GM21423 (cell line): ENCODE measurements around the gene WDR82.

ENCODE experiments used
- ATAC-seq: cut with Tn5 transposase; IDR thresholded peaks from one replicate; pipeline ENCODE4 v1.9.1; 2021; ENCODE audit warnings: mild to moderate bottlenecking, moderate library complexity; ENCODE audit not compliant: unreplicated experiment

Gene WDR82

DNA sequence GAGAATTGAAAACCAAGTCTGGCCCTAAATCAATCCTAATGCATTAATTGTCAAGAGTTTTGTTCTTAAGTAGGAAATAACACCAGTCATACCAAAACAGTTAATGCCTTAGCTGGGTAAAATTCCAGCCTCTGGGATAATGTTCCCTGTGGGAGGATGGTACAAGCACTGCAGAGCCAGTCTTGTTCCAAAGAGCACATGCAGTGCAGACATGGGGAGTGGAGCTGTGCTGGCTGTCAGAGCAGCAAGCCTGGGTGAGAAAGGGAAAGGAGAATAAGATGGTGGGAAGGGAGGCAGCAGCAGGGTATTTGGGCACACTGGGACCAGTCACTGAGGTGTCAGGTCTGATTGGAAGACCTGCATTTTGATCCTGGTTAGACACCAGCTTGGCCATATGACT, 68.4 kb downstream of the WDR82 start:
- ATAC-seq: no peak

DNA sequence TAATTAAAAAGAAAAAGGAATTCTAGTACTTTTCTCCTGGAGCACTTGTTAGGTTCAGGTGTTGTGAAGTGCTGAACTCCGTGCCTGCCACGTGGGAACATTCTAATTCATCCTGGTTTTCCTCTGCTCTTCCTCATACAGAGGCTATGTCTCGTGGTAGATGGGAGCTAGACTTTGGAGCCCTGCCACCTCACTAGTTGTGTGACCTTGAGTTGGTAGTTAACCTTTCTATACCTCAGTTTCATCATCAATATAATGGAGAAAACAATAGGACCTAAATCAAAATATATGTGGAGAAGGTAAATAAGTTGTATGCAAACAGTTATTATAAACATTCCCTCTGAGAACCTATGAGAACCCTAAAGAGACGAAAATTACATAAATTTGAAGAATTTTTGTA, 69.9 kb downstream of the WDR82 start:
- ATAC-seq: no peak

GRCh38 chr3:52205727-52206372, 72.6 kb downstream of the WDR82 start:
- ATAC-seq: no peak
